Measurements from ENCODE around the gene SEC14L1. TPM values are rescaled to one million over a fixed set of nuclear protein-coding genes. Genes with fewer than 3 reads are reported as not detected.

The SEC14L1 gene
- total and polyA plus RNA-seq, 2 experiments from 2014 or later, result 52.9 to 71.4 TPM

- no peaks in the 10 kb centered on the region for H3K36me3 ChIP-seq (replicated peaks; ENCODE audit: insufficient read depth, low read depth)
- H2AFZ ChIP-seq, result no peak overlapping the region
- no peaks in the 10 kb centered on the region for H4K20me1 ChIP-seq (ENCODE audit: insufficient read depth, poor library complexity, severe bottlenecking)
- no peaks in the 10 kb centered on the region for H3K9me2 ChIP-seq (replicated peaks; ENCODE audit: insufficient read depth)
- no peak overlapping the region for H3K27ac ChIP-seq
- no peak overlapping the region for H3K4me2 ChIP-seq
- no peak overlapping the region for H3K4me3 ChIP-seq
- H3K79me2 ChIP-seq, result no peaks in the 10 kb centered on the region
- no peak for DNase-seq (ENCODE audit: low spot score)
- WGBS (ENCODE audit: low lambda C conversion rate, missing lambda C conversion rate), result 98% methylated on average over 13 of the region's 13 CpGs
- no peaks in the 10 kb centered on the region for H3K27me3 ChIP-seq
- no peaks in the 10 kb centered on the region for H3K9me3 ChIP-seq (ENCODE audit: low read depth)
- no peaks in the 10 kb centered on the region for H3K4me1 ChIP-seq (ENCODE audit: insufficient read depth)
- TF ChIP-seq EZH2 (IDR thresholded peaks at IDR 0.05; ENCODE audit: borderline replicate concordance) (no peak), CTCF (IDR thresholded peaks at IDR 0.05; ENCODE audit: poor library complexity) (no peak), EZH2phosphoT487 (IDR thresholded peaks at IDR 0.05; ENCODE audit: low read depth, severe bottlenecking, unreplicated experiment) (no peak)
These were observed 88.0 kb downstream of the SEC14L1 start for GRCh38 chr17:77228816-77229215.

GRCh38 chr17:77229786-77230435 lies 89.1 kb downstream of the SEC14L1 start:
- no peaks in the 10 kb centered on the region for H3K79me2 ChIP-seq
- no peaks in the 10 kb centered on the region for H4K20me1 ChIP-seq (ENCODE audit: insufficient read depth, poor library complexity, severe bottlenecking)
- no peak for TF ChIP-seq EZH2phosphoT487 (IDR thresholded peaks at IDR 0.05; ENCODE audit: low read depth, severe bottlenecking, unreplicated experiment)
- H3K9me3 ChIP-seq (ENCODE audit: low read depth), result no peaks in the 10 kb centered on the region
- no peaks in the 10 kb centered on the region for H3K27me3 ChIP-seq
- no peak overlapping the region for H3K4me2 ChIP-seq
- H3K9me2 ChIP-seq (replicated peaks; ENCODE audit: insufficient read depth), result no peaks in the 10 kb centered on the region
- H3K36me3 ChIP-seq (replicated peaks; ENCODE audit: insufficient read depth, low read depth), result no peaks in the 10 kb centered on the region
- no peak overlapping the region for H3K4me3 ChIP-seq
- peaks cover 4% of the 10 kb centered on the region for H3K4me1 ChIP-seq (ENCODE audit: insufficient read depth)
- WGBS (ENCODE audit: low lambda C conversion rate, missing lambda C conversion rate), result 97% methylated on average over 25 of the region's 25 CpGs
- no peak overlapping the region for H3K27ac ChIP-seq
- H2AFZ ChIP-seq, result no peak overlapping the region
- no peak for DNase-seq (ENCODE audit: low spot score)

GRCh38 chr17:77230436-77230830 lies 89.7 kb downstream of the SEC14L1 start:
- WGBS (ENCODE audit: low lambda C conversion rate, missing lambda C conversion rate), result 90% methylated on average over 4 of the region's 6 CpGs
- no peak overlapping the region for H3K4me3 ChIP-seq
- no peaks in the 10 kb centered on the region for H3K27me3 ChIP-seq
- no peak overlapping the region for H3K4me2 ChIP-seq
- TF ChIP-seq EZH2 (IDR thresholded peaks at IDR 0.05; ENCODE audit: borderline replicate concordance), result no peak
- TF ChIP-seq EZH2phosphoT487 (IDR thresholded peaks at IDR 0.05; ENCODE audit: low read depth, severe bottlenecking, unreplicated experiment), result no peak
- no peak for TF ChIP-seq CTCF (IDR thresholded peaks at IDR 0.05; ENCODE audit: poor library complexity)
- H3K79me2 ChIP-seq, result no peaks in the 10 kb centered on the region
- no peaks in the 10 kb centered on the region for H3K36me3 ChIP-seq (replicated peaks; ENCODE audit: insufficient read depth, low read depth)
- no peaks in the 10 kb centered on the region for H3K9me3 ChIP-seq (ENCODE audit: low read depth)
- H3K4me1 ChIP-seq (ENCODE audit: insufficient read depth), result peaks cover 4% of the 10 kb centered on the region
- no peak for DNase-seq (ENCODE audit: low spot score)
- H4K20me1 ChIP-seq (ENCODE audit: insufficient read depth, poor library complexity, severe bottlenecking), result no peaks in the 10 kb centered on the region
- H3K27ac ChIP-seq, result no peak overlapping the region
- no peak overlapping the region for H2AFZ ChIP-seq
- no peaks in the 10 kb centered on the region for H3K9me2 ChIP-seq (replicated peaks; ENCODE audit: insufficient read depth)

- 78% methylated on average over 11 of the region's 11 CpGs for WGBS (ENCODE audit: low lambda C conversion rate, missing lambda C conversion rate)
- Histone ChIP-seq H3K27ac (no peak overlapping the region), H3K27me3 (no peaks in the 10 kb centered on the region), H3K79me2 (no peaks in the 10 kb centered on the region), H2AFZ (no peak overlapping the region), H3K4me2 (no peak overlapping the region), H3K9me3 (ENCODE audit: low read depth) (no peaks in the 10 kb centered on the region), H3K36me3 (replicated peaks; ENCODE audit: insufficient read depth, low read depth) (no peaks in the 10 kb centered on the region), H3K4me1 (ENCODE audit: insufficient read depth) (peaks cover 4% of the 10 kb centered on the region), H4K20me1 (ENCODE audit: insufficient read depth, poor library complexity, severe bottlenecking) (no peaks in the 10 kb centered on the region), H3K4me3 (no peak overlapping the region), H3K9me2 (replicated peaks; ENCODE audit: insufficient read depth) (no peaks in the 10 kb centered on the region)
- TF ChIP-seq EZH2 (IDR thresholded peaks at IDR 0.05; ENCODE audit: borderline replicate concordance) (no peak), EZH2phosphoT487 (IDR thresholded peaks at IDR 0.05; ENCODE audit: low read depth, severe bottlenecking, unreplicated experiment) (no peak), CTCF (IDR thresholded peaks at IDR 0.05; ENCODE audit: poor library complexity) (no peak)
- no peak for DNase-seq (ENCODE audit: low spot score)
These were observed 90.5 kb downstream of the SEC14L1 start for GRCh38 chr17:77231076-77231871.

All from hepatocyte (in vitro differentiated cells).